ENCODE data around the gene TMEM219. TPM values are rescaled to one million over a fixed set of nuclear protein-coding genes. Genes with fewer than 3 reads are reported as not detected.

TMEM219 gene
- total and polyA plus RNA-seq, 2 of the 8 experiments (the other 6 are each of a cell fraction or from before 2014, with no cell fraction given), result 60.2 to 116 TPM

DNA sequence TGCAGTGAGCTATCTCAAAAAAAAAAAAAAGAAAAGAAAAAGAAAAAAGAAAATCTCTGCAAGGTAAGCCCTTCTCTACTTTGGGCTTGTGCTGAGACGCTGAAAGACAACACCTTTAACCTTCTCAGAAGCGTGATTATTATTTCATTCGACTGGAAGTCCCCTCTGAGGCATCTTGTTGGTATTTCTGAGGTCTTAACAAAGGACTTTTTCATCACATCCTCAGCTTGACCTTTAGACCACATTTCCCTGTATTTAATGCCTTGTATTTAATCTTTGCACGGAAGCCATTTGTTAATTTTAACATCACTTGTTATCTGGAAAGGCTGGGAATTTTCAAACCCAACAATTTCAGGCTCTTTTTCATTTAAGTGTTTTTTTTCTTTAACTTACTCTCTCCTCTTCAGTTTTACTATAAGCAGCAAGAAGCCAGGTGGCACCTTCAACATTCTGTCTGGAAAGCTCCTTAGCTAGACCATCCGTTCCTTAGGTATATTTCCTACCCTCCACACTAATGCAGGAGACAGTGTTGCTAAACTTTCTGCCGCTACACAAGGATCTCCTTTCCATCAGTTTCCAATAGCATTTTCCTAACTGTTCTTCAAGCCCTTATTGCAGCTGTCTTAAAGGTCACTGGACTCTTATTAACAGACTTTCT, 46.2 kb upstream of the TMEM219 start:
- H4K5ac ChIP-seq (ENCODE audit: insufficient read length, low read depth, low read length), result no peak overlapping the region
- H2BK5ac ChIP-seq (ENCODE audit: low read depth, low read length), result no peak overlapping the region
- no peak overlapping the region for H3K56ac ChIP-seq (replicated peaks; ENCODE audit: insufficient read length, low read depth, low read length)
- H3K23ac ChIP-seq (ENCODE audit: insufficient read length), result no peak overlapping the region
- H3K23me2 ChIP-seq (ENCODE audit: low read depth, low read length), result no peaks in the 10 kb centered on the region
- H4K8ac ChIP-seq (ENCODE audit: extremely low read depth, insufficient read depth, low read length), result no peak overlapping the region
- H4K91ac ChIP-seq (replicated peaks; ENCODE audit: insufficient read length, low read length), result no peak overlapping the region
- no peak overlapping the region for H3K4me2 ChIP-seq (ENCODE audit: insufficient read depth in 1 of 2, low read depth in 2 of 2, low read length in 2 of 2)
- peaks cover 3 to 6% of the 10 kb centered on the region in 2 experiments for H4K20me1 ChIP-seq (replicated peaks in 1 of 2; ENCODE audit: control insufficient read depth in 1 of 2, insufficient read depth in 2 of 2, low read length in 2 of 2)
- FAIRE-seq (no peak), DNase-seq (ENCODE audit: low read depth in 1 of 2, low spot score in 2 of 2) (no peak)
- no peak overlapping the region for H2BK12ac ChIP-seq (ENCODE audit: low read depth, low read length)
- H2AK5ac ChIP-seq (ENCODE audit: low read depth, low read length), result no peak overlapping the region
- H3K27me3 ChIP-seq (replicated peaks in 1 of 4; ENCODE audit: control insufficient read depth in 3 of 4, extremely low read depth in 1 of 4, insufficient read depth in 3 of 4, low read length in 3 of 4), result no peaks in the 10 kb centered on the region
- H3K79me1 ChIP-seq (ENCODE audit: low read depth, low read length), result no peaks in the 10 kb centered on the region
- ChIA-PET POLR2A (ENCODE audit: partially characterized antibody) (interaction anchor here (2.3 kb wide), 1 partner anchor 8 kb away, joined by 7 read pairs; no protein-coding TSS in a partner anchor), CTCF (ENCODE audit: partially characterized antibody) (interaction anchor here (0.8 to 2.8 kb wide), 5 partner anchors 8 to 68 kb away, joined by 3 to 9 read pairs (median 3); partner anchors contain the start of genes CDIPT and KCTD13)
- no peaks in the 10 kb centered on the region for H3K9me3 ChIP-seq (ENCODE audit: insufficient read depth in 2 of 2, low read depth in 1 of 2, low read length in 1 of 2)
- no peak overlapping the region for H3K14ac ChIP-seq (ENCODE audit: insufficient read length)
- no peak overlapping the region for H2AFZ ChIP-seq (ENCODE audit: low read length)
- no peak overlapping the region for H3K27ac ChIP-seq (ENCODE audit: low read depth, low read length)
- H2BK20ac ChIP-seq (ENCODE audit: low read length), result no peak overlapping the region
- H3K18ac ChIP-seq (ENCODE audit: extremely low read depth, low read length), result no peak overlapping the region
- no peak overlapping the region for H2BK120ac ChIP-seq (replicated peaks; ENCODE audit: low read depth, low read length)
- H3K79me2 ChIP-seq (ENCODE audit: control insufficient read depth in 1 of 2, insufficient read depth in 2 of 2, low read length in 2 of 2), result no peaks in the 10 kb centered on the region
- no peak overlapping the region for H3K4me3 ChIP-seq (ENCODE audit: extremely low read depth in 1 of 4, insufficient read depth in 2 of 4, low read depth in 3 of 4, low read length in 4 of 4)
- H3K4me1 ChIP-seq (replicated peaks in 1 of 4; ENCODE audit: control insufficient read depth in 3 of 4, insufficient read depth in 4 of 4, low read length in 3 of 4), result peaks cover 0 to 5% (median 1%) of the 10 kb centered on the region in 4 experiments; a peak in 1 of 7 replicates
- no peak overlapping the region for H3K4ac ChIP-seq (replicated peaks; ENCODE audit: insufficient read length, low read depth, low read length)
- TF ChIP-seq SP4 (IDR thresholded peaks at IDR 0.05; ENCODE audit: low read length) (no peak), RAD21 (IDR thresholded peaks at IDR 0.05 in 1 of 2, conservative IDR thresholded peaks at IDR 0.05 in 1 of 2; ENCODE audit: low read depth in 2 of 2, low read length in 2 of 2) (no peak), SUZ12 (IDR thresholded peaks at IDR 0.05; ENCODE audit: low read length) (no peak), RNF2 (IDR thresholded peaks at IDR 0.05; ENCODE audit: borderline replicate concordance, low read depth, low read length, missing control alignments, poor library complexity, severe bottlenecking) (no peak), SP2 (IDR thresholded peaks at IDR 0.05; ENCODE audit: low read length) (no peak), SAP30 (IDR thresholded peaks at IDR 0.05; ENCODE audit: insufficient read depth, insufficient replicate concordance, low read length) (no peak), TEAD4 (IDR thresholded peaks at IDR 0.05; ENCODE audit: low read depth, low read length) (no peak), TCF12 (IDR thresholded peaks at IDR 0.05; ENCODE audit: low read depth, low read length) (no peak), TBP (IDR thresholded peaks at IDR 0.05; ENCODE audit: low read depth, low read length) (no peak)
- TF ChIP-seq, protein P1, sequence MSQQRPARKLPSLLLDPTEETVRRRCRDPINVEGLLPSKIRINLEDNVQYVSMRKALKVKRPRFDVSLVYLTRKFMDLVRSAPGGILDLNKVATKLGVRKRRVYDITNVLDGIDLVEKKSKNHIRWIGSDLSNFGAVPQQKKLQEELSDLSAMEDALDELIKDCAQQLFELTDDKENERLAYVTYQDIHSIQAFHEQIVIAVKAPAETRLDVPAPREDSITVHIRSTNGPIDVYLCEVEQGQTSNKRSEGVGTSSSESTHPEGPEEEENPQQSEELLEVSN (IDR thresholded peaks at IDR 0.05), result no peak
- H3K9ac ChIP-seq (replicated peaks in 1 of 4; ENCODE audit: extremely low read depth in 1 of 4, low read depth in 3 of 4, low read length in 3 of 4), result no peak overlapping the region
- no peak overlapping the region for H2BK15ac ChIP-seq (ENCODE audit: low read length)
- 89% methylated on average over 6 of the region's 6 CpGs; no CpG with 5 or more reads in 1 of the 2 experiments for WGBS, 2 experiments (ENCODE audit: extremely low coverage in 1 of 2, insufficient coverage in 1 of 2, insufficient read length in 1 of 2, insufficient replicate concordance in 2 of 2, low coverage in 1 of 2, low lambda C conversion rate in 2 of 2, missing lambda C conversion rate in 1 of 2)
- peaks cover 0 to 8% (median under 1%) of the 10 kb centered on the region in 4 experiments; a peak in 6 of 8 replicates for H3K36me3 ChIP-seq (ENCODE audit: control insufficient read depth in 2 of 4, insufficient read depth in 4 of 4, low read length in 3 of 4)

Data from H1 (cell line).